Tibial artery (tissue), 4 donors: ENCODE results near the gene PIAS2.
"Not testable (repeated sequence)": the region's sequence is repeated elsewhere in the genome, so short reads cannot be mapped to it uniquely, and the experiment has no call there.

Experiments
- DNase-seq, 2 donors: peaks; one replicate each; pipeline ENCODE4 v3.0.0-alpha.2; 2019
- H3K27ac ChIP-seq, 2 donors: fragments of 200-600 bp; sonication (generic) in 1 of 2; 1 replicate in 1 of 2; 2 replicates in 1 of 2; pipeline ENCODE4 v1.5.1; 2018 to 2019; ENCODE audit warnings: mild to moderate bottlenecking in 1 of 2
- H3K27me3 ChIP-seq, 2 donors: fragments of 200-600 bp; sonication (generic) in 1 of 2; one replicate each; pipeline versions ENCODE4 v1.5.1 to v1.6.0; 2016 to 2019
- H3K36me3 ChIP-seq, 3 donors: fragments of 200-600 bp; sonication (generic) in 2 of 3; one replicate each; pipeline ENCODE4 v1.5.1; 2016 to 2019; ENCODE audit warnings: mild to moderate bottlenecking in 2 of 3
- H3K4me1 ChIP-seq, 4 donors: fragments of 200-600 bp; sonication (generic) in 2 of 4; 1 replicate in 3 of 4; 2 replicates in 1 of 4; pipeline ENCODE4 v1.5.1; 2016 to 2019
- H3K4me3 ChIP-seq, 2 donors: fragments of 200-600 bp; sonication (generic) in 1 of 2; 1 replicate in 1 of 2; 2 replicates in 1 of 2; pipeline ENCODE4 v1.5.1; 2018 to 2019; ENCODE audit warnings: mild to moderate bottlenecking in 2 of 2
- H3K9me3 ChIP-seq, 3 donors: fragments of 200-600 bp; sonication (generic) in 1 of 3; one replicate each; pipeline ENCODE4 v1.5.1; 2016 to 2019
- intact Hi-C: fragments of 100-400 bp; cut with DNase I; formaldehyde crosslinking; loops from one replicate; pipeline ENCODE4 v1.15.0; 2023; ENCODE audit warnings: low total_unique reads
- TF ChIP-seq, protein P1 (sequence below), 2 experiments: fragments of 200-600 bp in 1 of 2; fragments of 450-650 bp in 1 of 2; IDR thresholded peaks; one replicate each; pipeline ENCODE4 v1.5.1; 2017 to 2019; ENCODE audit warnings: antibody characterized with exemption in 2 of 2, mild to moderate bottlenecking in 1 of 2, moderate library complexity in 1 of 2

PIAS2 gene

DNA sequence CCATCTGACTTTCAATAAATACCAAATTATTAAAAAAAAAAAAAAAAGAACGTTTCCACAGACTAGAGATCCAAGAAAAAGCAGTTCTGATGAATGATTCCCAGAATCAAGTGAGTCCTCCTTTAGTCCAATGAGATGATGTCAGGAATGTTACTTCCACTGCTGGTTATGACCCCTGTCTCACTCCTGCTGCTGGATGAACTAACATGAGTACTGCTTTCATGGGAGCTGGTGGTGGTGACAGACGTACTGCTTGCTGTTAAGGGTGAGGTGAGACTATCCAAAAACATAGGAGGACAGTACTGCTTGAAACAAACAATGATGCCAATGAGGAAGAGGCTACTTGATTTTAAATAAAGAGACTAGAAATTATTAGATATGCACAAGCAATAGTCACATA is 105.0 kb downstream of the PIAS2 start:
- Histone ChIP-seq H3K36me3 (no peaks in the 10 kb centered on the region), H3K4me1 (no peaks in the 10 kb centered on the region), H3K27me3 (no peaks in the 10 kb centered on the region), H3K27ac (no peak overlapping the region), H3K4me3 (no peak overlapping the region), H3K9me3 (no peaks in the 10 kb centered on the region)
- intact Hi-C loops, result no loop called here
- no peak for DNase-seq
- TF ChIP-seq, protein P1, sequence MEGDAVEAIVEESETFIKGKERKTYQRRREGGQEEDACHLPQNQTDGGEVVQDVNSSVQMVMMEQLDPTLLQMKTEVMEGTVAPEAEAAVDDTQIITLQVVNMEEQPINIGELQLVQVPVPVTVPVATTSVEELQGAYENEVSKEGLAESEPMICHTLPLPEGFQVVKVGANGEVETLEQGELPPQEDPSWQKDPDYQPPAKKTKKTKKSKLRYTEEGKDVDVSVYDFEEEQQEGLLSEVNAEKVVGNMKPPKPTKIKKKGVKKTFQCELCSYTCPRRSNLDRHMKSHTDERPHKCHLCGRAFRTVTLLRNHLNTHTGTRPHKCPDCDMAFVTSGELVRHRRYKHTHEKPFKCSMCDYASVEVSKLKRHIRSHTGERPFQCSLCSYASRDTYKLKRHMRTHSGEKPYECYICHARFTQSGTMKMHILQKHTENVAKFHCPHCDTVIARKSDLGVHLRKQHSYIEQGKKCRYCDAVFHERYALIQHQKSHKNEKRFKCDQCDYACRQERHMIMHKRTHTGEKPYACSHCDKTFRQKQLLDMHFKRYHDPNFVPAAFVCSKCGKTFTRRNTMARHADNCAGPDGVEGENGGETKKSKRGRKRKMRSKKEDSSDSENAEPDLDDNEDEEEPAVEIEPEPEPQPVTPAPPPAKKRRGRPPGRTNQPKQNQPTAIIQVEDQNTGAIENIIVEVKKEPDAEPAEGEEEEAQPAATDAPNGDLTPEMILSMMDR (IDR thresholded peaks at IDR 0.05), result no peak

DNA sequence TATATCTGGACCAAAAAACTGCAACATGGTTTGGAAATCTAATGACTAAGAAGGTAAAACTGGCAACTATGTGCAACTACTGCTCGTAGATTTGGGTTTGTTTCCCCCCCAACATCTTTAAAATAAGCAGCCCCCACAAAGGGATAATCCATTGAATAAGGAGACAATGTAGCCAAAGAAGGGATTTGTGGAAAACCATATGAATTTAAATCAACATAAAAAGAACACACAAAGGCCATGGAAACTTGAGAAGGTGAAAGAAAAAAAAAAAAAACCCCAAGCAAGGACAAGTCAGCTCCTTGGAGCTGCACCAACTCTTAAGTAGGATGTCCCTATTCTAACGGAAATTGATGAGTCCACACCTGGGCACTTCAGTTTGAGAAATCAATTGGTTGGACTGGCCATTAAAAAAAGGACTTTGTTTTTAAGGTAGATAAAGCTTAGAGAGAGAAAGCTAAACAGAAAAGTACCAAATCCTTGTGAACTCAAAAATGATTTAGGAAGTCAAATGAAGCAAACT is 106.8 kb downstream of the PIAS2 start:
- Histone ChIP-seq H3K36me3 (no peaks in the 10 kb centered on the region), H3K4me3 (no peak overlapping the region), H3K27me3 (no peaks in the 10 kb centered on the region), H3K4me1 (no peaks in the 10 kb centered on the region), H3K9me3 (no peaks in the 10 kb centered on the region), H3K27ac (no peak overlapping the region)
- intact Hi-C loops, result no loop called here
- TF ChIP-seq, protein P1 (IDR thresholded peaks at IDR 0.05), result no peak
- no peak for DNase-seq

DNA sequence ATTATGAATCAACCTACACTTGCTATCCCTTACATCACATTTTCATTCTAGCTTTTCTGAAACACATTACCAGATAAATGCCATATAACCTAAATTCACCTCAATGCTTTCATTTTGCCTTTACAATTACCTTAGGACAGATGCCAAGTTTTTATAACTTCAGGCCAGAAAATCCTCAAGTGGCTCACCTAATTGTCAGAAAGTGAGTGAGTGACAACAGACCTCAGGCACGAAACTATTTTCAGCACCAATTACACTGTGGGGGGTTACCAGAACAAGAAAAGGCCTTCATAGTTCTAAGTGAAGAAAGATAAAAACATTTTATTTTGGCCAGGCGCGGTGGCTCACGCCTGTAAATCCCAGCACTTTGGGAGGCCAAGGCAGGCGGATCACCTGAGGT is 108.2 kb downstream of the PIAS2 start:
- no peaks in the 10 kb centered on the region for H3K36me3 ChIP-seq
- no peaks in the 10 kb centered on the region for H3K9me3 ChIP-seq
- no peak overlapping the region for H3K27ac ChIP-seq
- H3K4me3 ChIP-seq, result no peak overlapping the region
- TF ChIP-seq, protein P1 (IDR thresholded peaks at IDR 0.05), result no peak
- H3K27me3 ChIP-seq, result no peaks in the 10 kb centered on the region
- intact Hi-C loops, result no loop called here
- H3K4me1 ChIP-seq, result no peaks in the 10 kb centered on the region
- DNase-seq, result no peak

DNA sequence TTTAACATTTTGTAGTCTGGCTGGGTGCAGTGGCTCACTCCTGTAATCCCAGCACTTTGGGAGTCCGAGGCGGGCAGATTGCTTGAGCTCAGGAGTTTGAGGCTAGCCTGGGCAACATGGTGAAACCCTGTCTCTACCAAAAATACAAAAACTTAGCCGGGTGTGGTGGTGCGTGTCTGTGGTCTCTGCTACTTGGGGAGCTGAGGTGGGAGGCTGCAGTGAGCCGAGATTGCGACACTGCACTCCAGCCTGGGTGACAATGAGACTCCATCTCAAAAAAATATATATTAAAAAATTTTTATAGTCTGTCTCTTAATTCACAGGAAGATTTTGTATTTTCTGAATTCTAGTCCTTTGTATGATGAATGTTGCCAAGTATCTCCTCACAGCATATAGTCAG is 121.4 kb downstream of the PIAS2 start:
- intact Hi-C loops, H3K9me3 ChIP-seq: not testable (repeated sequence)

DNA sequence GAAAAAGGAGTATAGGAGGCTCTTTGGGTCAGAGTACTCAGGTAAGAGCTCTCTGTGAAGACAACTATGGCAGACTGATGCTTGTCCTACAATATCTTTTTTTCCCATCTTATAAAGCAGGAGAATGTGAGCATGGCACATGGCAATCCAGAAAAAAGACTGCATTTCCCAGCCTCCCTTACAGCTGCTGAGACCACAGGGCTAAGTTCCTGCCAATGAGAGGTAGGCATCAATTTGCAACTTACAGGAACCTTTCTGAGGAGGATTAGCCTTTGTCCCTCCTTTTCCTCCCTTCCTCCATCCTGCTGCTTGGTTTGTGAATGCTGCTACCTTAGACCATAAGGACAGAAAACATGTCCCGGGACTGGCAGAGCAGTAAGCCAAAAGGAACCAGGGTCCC is 122.7 kb downstream of the PIAS2 start:
- intact Hi-C loops, result no loop called here
- Histone ChIP-seq H3K4me1 (no peaks in the 10 kb centered on the region), H3K9me3 (no peaks in the 10 kb centered on the region), H3K27me3 (no peaks in the 10 kb centered on the region), H3K36me3 (no peaks in the 10 kb centered on the region), H3K4me3 (no peak overlapping the region), H3K27ac (no peak overlapping the region)
- DNase-seq, result no peak
- TF ChIP-seq, protein P1 (IDR thresholded peaks at IDR 0.05), result no peak

More for the DNA sequence above, 121.4 kb downstream of the PIAS2 start:
- not testable (repeated sequence) for DNase-seq, H3K4me3 ChIP-seq, H3K27me3 ChIP-seq, H3K4me1 ChIP-seq, H3K36me3 ChIP-seq, H3K27ac ChIP-seq

DNA sequence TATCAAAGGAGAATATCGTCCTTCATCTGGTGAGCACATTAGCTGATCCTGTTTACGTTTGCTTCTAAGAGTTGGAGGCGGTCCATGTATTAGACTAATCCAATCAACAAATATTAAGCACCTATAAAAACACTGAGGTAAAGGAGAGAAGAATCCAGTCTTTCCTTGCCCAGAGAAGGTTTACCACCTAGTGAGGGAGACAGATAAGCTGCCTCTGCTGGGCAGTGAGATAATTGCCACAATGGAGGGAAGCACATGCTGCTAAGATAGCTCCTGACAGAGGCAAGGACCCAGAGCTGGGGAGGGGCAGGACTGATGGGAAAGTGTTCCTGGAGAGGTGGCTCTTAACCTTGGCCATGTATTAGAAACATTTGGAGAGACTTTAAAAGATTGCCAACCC is 123.7 kb downstream of the PIAS2 start:
- H3K9me3 ChIP-seq, result no peaks in the 10 kb centered on the region
- H3K27ac ChIP-seq, result no peak overlapping the region
- no peaks in the 10 kb centered on the region for H3K4me1 ChIP-seq
- no peaks in the 10 kb centered on the region for H3K36me3 ChIP-seq
- H3K4me3 ChIP-seq, result no peak overlapping the region
- no peaks in the 10 kb centered on the region for H3K27me3 ChIP-seq
- DNase-seq, result no peak
- intact Hi-C loops, result no loop called here
- TF ChIP-seq, protein P1 (IDR thresholded peaks at IDR 0.05), result no peak
